ENCODE measurements around the gene TSHZ1.

Gene TSHZ1

GRCh38 chr18:75337348-75337747 is 126.8 kb downstream of the TSHZ1 start:
- H3F3A ChIP-seq (ENCODE audit: low read depth), result no peaks in the 10 kb centered on the region
- no peaks in the 10 kb centered on the region for H4K20me1 ChIP-seq (ENCODE audit: insufficient read depth, low read length, poor library complexity, severe bottlenecking)
- H3K79me2 ChIP-seq (ENCODE audit: insufficient read depth, low read length), result no peaks in the 10 kb centered on the region
- no peak overlapping the region for H2AFZ ChIP-seq (ENCODE audit: low read length)
- no peak overlapping the region for H3K4me2 ChIP-seq (ENCODE audit: low read depth, low read length, poor library complexity, severe bottlenecking)
- TF ChIP-seq CTCF (conservative IDR thresholded peaks at IDR 0.05; ENCODE audit: low read length) (no peak), EZH2phosphoT487 (IDR thresholded peaks at IDR 0.05; ENCODE audit: borderline replicate concordance) (no peak)
- no peak overlapping the region for H3K9ac ChIP-seq (ENCODE audit: low read depth, low read length, poor library complexity, severe bottlenecking)
- H3K4me1 ChIP-seq (ENCODE audit: insufficient read depth, low read length, poor library complexity, severe bottlenecking), result no peaks in the 10 kb centered on the region
- no peak overlapping the region for H3K4me3 ChIP-seq (ENCODE audit: low read length, poor library complexity, severe bottlenecking)
- H3K27me3 ChIP-seq (ENCODE audit: insufficient read depth, low read length, poor library complexity, severe bottlenecking), result no peaks in the 10 kb centered on the region
- no peaks in the 10 kb centered on the region for H3K9me3 ChIP-seq (ENCODE audit: insufficient read depth, low read depth, low read length)
- no peaks in the 10 kb centered on the region for H3K9me2 ChIP-seq (replicated peaks; ENCODE audit: low read depth, low read length)
- no peaks in the 10 kb centered on the region for H3K36me3 ChIP-seq (ENCODE audit: insufficient read depth, low read length)

- no peaks in the 10 kb centered on the region for H3F3A ChIP-seq (ENCODE audit: low read depth)
- H3K36me3 ChIP-seq (ENCODE audit: insufficient read depth, low read length), result no peaks in the 10 kb centered on the region
- H3K9ac ChIP-seq (ENCODE audit: low read depth, low read length, poor library complexity, severe bottlenecking), result no peak overlapping the region
- H3K27me3 ChIP-seq (ENCODE audit: insufficient read depth, low read length, poor library complexity, severe bottlenecking), result no peaks in the 10 kb centered on the region
- no peaks in the 10 kb centered on the region for H3K79me2 ChIP-seq (ENCODE audit: insufficient read depth, low read length)
- H3K4me2 ChIP-seq (ENCODE audit: low read depth, low read length, poor library complexity, severe bottlenecking), result no peak overlapping the region
- H3K9me3 ChIP-seq (ENCODE audit: insufficient read depth, low read depth, low read length), result no peaks in the 10 kb centered on the region
- H3K4me3 ChIP-seq (ENCODE audit: low read length, poor library complexity, severe bottlenecking), result no peak overlapping the region
- H3K9me2 ChIP-seq (replicated peaks; ENCODE audit: low read depth, low read length), result no peaks in the 10 kb centered on the region
- H2AFZ ChIP-seq (ENCODE audit: low read length), result no peak overlapping the region
- no peaks in the 10 kb centered on the region for H4K20me1 ChIP-seq (ENCODE audit: insufficient read depth, low read length, poor library complexity, severe bottlenecking)
- H3K4me1 ChIP-seq (ENCODE audit: insufficient read depth, low read length, poor library complexity, severe bottlenecking), result no peaks in the 10 kb centered on the region
- TF ChIP-seq EZH2phosphoT487 (IDR thresholded peaks at IDR 0.05; ENCODE audit: borderline replicate concordance) (no peak), CTCF (conservative IDR thresholded peaks at IDR 0.05; ENCODE audit: low read length) (no peak)
These were observed 128.0 kb downstream of the TSHZ1 start for GRCh38 chr18:75338631-75339030.
